Fibroblast of upper back skin (primary cell): ENCODE results near the gene SARS2.
"Not testable (repeated sequence)": the region's sequence is repeated elsewhere in the genome, so short reads cannot be mapped to it uniquely, and the experiment has no call there.

Source experiments
- DNase-seq: peaks from one replicate; pipeline ENCODE4 v3.0.0-alpha.2; 2013

SARS2 gene

DNA sequence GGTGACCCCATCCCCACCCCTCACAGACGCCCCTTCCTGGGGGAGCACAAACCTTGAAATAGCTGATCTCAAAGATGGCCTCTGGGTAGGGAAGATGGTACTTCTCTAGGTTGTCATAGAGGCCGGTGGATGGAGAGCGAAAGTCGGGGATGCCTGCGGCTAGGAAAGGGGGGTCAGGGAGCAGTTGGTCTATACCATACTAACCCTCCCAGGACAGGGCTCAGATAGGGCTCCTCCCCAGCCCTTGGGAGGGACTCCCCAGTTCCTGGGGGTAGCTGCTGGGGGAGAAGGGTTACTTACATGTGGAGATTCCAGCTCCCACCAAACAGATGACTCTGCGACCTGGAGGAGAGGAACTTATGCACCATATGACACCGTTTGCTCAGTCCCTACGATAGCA, 40.8 kb downstream of the SARS2 start:
- no peak for DNase-seq

- DNase-seq: no peak
These were observed 41.7 kb downstream of the SARS2 start for GRCh38 chr19:38888876-38889275.

DNA sequence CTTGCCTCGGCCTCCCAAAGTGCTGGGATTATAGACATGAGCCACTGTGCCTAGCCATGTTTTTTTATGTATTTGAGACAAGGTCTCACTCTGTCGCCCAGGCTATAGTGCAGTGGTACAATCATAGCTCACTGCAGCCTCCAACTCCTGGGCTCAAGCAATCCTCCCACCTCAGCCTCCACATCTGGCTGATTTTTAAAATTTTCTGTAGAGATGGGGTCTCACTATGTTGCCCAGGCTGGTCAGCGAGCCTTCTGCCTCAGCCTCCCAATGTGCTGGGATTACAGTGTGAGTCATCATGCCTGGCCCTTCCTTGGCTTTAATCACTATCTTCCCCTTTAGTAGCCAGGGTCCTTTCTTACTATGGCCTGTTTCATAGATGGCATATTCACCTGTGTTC, 45.9 kb downstream of the SARS2 start:
- DNase-seq: not testable (repeated sequence)

DNA sequence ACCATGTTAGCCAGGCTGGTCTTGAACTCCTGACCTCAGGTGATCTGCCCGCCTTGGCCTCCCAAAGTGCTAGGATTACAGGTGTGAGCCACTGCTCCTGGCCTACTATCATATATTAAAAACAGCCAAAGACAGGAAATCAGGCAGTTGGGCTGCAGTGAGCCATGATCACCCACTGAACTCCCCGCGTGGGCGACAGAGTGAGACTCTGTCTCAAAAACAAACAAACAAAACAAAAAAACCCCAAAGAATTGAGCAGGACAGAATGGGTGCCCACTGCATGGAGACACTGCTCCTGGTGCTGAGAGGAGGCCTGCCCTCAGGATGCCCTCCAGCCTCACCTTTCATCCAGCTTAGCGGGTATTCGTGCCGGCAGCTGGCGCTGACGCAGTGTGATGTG, 47.3 kb downstream of the SARS2 start:
- no peak for DNase-seq

DNA sequence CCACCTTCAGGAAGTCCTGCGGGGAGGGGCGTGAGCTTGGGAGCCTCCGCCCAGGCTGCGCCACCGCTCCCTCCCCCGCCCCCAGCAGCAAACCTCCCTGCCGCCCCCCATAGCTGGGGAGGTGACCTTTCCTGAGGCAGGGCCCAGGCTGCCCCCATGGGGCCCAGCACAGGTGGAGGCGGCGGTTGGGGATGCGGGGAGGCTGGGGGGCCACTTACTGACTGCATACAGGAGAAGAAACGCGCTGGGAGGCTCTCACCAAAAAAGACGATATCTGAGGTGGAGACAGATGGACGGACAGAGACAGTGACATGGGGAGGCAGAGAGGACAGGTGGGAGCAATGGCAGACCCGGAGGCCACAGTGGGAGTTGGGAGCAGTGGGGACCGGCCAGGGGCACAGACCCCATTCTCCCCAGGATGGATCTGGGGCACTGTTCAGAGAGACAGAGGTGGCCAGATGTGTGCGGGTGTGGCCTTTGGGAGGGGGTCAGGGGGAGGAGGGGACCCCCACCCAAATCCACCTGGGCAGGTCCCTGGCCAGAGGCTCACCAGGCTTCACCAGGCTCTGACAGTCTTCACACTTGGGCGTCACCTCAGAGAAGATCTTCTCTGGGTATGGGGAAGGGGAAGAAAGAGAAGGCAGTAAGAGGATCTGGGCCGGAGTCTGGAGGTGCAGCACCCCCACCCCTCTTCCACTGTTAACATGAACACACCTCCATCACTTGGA, 49.5 kb downstream of the SARS2 start:
- DNase-seq: no peak

DNA sequence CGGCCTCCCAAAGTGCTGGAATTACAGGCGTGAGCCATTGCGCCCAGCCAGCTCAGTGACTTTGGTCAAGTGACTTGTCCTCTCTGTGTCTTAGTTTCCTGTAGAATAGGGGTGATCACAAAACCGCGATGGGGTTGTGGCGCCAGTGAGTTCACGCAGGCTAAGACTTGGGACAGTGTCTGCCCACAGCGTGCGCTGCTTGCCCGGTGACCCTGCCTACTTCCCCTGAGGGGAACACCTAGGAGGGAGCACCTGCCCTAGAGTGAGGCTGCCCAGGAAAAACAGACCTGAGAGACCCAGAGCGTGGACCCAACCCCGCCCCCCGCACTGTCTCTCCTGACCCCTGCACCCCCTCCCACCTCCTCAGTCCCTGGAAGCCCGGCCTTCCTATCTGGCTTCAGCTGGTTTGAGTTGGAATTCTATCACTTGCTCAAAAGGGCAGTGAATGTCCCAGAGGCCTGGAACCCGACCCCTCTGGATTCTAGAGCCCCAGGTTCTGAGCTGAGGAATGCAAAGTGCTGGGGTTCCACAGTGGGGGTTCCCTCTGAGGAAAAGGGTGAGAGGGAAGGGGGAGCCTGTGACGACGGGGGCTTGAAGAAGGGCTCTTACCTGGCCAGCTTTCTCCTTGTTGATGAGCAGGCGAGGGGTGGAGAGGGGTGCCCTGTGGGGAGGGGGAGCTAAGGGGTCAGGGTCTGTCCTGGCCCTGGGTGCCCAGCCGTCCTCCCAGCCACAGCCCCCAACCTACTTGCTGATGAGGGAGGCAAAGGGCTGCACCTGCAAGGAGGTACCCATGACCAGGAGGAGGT, 50.3 kb downstream of the SARS2 start:
- DNase-seq: no peak

- DNase-seq: no peak
These were observed 51.2 kb downstream of the SARS2 start for GRCh38 chr19:38879400-38879751.

GRCh38 chr19:38878575-38879399, 51.8 kb downstream of the SARS2 start:
- no peak for DNase-seq

DNA sequence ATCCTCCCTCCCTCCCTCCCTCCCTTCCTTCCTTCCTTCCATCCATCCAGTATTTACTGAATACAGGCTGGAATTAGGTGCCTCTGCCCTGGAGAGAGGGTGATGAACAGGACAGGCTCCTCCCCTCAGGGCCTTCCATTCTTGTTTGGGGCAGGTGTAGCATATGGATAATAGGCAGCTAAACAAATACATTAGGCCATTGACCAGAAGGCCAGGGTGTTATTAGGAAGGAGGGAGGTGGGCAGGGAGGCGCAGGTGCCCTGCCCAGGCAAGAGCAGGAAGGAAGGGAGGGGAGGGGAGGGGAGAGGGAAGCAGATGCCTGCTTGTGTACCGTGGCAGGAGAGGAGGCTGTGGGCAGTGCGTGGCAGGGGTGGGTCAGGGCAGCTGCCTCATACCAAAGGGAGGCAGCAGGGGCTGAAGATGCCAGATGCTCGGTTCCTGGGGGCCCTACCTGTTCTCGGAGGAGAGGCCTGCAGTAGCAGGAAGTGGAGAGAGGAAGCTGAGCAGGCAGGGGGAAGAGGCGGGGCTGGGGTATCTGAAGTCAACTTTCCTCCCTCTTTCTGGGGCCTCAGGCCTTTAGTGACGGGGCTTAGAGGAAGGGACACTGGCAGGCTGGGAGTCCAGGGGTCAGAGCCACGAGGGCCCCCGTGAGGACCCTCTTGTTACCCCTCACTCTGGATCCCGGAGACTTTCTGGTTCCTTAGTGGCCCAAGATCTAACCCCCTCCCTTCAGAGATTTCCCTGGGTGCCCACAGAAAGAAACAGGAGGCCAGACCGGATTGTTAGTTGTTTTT, 52.6 kb downstream of the SARS2 start, which contains the start of gene RINL:
RINL (minus strand) TSS at position 495 of the 794 bp plus-strand sequence. CDS start 1,533 bp downstream, outside the sequence.
- no peak for DNase-seq

- no peak for DNase-seq
These were observed 54.7 kb downstream of the SARS2 start for GRCh38 chr19:38875656-38876395.

DNA sequence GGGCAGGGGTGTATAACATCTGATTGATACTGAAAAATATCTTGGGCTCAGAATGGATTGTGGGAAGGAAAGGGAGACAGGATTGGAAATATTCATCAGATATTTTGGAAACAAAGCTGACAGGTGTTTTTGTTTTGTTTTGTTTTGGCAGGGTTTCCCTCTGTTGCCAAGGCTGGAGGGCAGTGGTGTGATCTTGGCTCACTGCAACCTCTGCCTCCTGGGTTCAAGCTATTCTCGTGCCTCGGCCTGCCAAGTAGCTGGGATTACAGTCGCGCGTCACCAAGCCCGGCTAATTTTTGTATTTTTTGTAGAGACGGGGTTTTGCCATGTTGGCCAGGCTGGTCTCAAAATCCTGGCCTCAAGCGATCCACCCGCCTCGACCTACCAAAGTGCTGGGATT, 57.2 kb downstream of the SARS2 start:
- not testable (repeated sequence) for DNase-seq

GRCh38 chr19:38870612-38871011, 60.0 kb downstream of the SARS2 start:
- DNase-seq: no peak

DNA sequence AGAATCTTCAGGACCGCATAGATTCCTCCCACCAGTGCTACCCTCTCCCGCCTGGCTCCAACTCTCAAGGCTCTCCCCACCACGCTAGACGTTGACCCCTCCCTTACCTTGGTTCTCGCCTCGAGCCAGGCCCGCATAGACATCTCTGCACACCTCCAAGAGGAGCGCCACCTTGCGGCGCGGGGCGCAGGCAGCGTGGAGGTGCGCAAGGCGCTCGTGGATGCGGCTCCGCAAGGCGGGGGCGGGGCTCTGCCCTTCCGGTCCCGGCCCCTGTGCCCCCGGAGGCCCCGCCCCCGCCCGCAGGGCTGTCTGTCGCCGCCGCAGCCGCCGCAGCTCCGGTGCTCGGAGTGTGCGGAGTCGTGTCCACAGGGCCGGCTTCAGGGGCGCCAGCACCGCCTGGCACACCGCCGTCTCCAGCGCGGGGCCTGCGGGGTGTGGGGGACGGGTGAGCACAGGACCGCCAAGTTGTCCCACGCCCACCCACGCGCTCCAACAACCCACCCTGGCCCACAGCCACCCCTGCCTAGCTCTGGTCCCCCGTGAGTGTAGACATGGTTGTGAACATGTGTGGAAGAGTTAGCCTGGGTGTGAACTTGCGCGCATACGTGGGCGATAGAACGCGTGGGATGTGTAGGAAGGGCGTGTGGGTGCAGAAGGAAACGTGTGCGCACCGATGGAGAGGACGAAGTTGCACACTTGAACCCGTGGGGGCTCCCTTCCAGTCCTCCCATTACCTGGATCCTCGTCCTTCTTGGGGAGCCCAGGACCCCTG, 60.5 kb downstream of the SARS2 start:
- peak; percentile 68 for DNase-seq

GRCh38 chr19:38869160-38869835, 61.3 kb downstream of the SARS2 start:
- no peak for DNase-seq

GRCh38 chr19:38868551-38868950, 62.0 kb downstream of the SARS2 start:
- DNase-seq: no peak

GRCh38 chr19:38867171-38867780, 63.3 kb downstream of the SARS2 start:
- DNase-seq: no peak
